Measurements from ENCODE around the gene DMRT1. TPM values are rescaled to one million over a fixed set of nuclear protein-coding genes. Genes with fewer than 3 reads are reported as not detected.
"Not testable (repeated sequence)": the region's sequence is repeated elsewhere in the genome, so short reads cannot be mapped to it uniquely, and the experiment has no call there.

Gene DMRT1
- total RNA-seq, 1 donor from 2014 or later = not detected

DNA sequence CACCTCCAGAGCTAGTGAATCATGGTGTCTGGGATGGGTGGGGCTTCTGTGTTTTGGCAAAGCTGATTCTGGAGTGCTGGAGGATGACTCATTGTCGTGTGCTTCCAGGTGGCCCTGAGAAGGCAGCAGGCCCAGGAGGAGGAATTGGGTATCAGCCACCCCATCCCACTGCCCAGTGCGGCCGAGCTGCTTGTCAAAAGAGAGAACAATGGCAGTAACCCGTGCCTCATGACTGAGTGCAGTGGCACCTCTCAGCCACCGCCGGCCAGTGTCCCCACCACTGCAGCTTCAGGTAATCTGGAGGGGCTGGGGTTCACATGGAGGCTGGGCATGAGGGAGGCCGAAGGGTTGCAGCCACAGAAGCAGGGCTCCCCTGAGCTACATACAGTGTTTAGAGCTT lies 5.4 kb downstream of the DMRT1 start:
- Histone ChIP-seq H3K4me3 (no peak overlapping the region), H3K27me3 (peaks cover 4% of the 10 kb centered on the region)
- intact Hi-C loops (cut with DNase I) = no loop called here

DNA sequence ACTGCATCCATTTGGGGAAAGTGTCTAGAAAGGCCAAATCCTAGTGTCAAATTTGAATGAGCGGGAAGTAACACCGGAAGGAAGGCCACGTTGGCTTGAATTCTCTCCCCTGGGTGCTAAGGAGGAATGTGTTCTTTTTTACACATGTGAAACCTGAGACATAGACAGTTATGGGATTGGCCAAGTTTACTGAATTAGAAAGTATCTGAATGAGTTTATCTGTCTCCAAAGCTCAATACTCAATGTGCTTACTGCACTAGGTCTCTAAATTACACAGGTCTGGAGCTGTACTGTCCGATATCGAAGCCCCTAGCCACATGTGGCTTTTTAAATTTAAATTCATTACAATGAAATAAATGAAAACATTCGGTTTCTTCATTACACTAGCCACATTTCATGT lies 6.0 kb downstream of the DMRT1 start:
- Histone ChIP-seq H3K27ac (no peak overlapping the region), H3K27me3 (peaks cover 3% of the 10 kb centered on the region), H3K4me1 (no peaks in the 10 kb centered on the region), H3K36me3 (no peaks in the 10 kb centered on the region), H3K4me3 (no peak overlapping the region), H3K9me3 (no peaks in the 10 kb centered on the region)
- DNase-seq (ENCODE audit: low spot score in 2 of 2) = no peak
- TF ChIP-seq, protein P1, sequence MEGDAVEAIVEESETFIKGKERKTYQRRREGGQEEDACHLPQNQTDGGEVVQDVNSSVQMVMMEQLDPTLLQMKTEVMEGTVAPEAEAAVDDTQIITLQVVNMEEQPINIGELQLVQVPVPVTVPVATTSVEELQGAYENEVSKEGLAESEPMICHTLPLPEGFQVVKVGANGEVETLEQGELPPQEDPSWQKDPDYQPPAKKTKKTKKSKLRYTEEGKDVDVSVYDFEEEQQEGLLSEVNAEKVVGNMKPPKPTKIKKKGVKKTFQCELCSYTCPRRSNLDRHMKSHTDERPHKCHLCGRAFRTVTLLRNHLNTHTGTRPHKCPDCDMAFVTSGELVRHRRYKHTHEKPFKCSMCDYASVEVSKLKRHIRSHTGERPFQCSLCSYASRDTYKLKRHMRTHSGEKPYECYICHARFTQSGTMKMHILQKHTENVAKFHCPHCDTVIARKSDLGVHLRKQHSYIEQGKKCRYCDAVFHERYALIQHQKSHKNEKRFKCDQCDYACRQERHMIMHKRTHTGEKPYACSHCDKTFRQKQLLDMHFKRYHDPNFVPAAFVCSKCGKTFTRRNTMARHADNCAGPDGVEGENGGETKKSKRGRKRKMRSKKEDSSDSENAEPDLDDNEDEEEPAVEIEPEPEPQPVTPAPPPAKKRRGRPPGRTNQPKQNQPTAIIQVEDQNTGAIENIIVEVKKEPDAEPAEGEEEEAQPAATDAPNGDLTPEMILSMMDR (IDR thresholded peaks at IDR 0.05) = no peak
- intact Hi-C loops (cut with DNase I) = no loop called here

More for the DNA sequence above, 5.4 kb downstream of the DMRT1 start:
- Histone ChIP-seq H3K27ac (no peak overlapping the region), H3K9me3 (no peaks in the 10 kb centered on the region), H3K4me1 (no peaks in the 10 kb centered on the region), H3K36me3 (no peaks in the 10 kb centered on the region)
- TF ChIP-seq, protein P1 (IDR thresholded peaks at IDR 0.05) = no peak
- DNase-seq (ENCODE audit: low spot score in 2 of 2) = no peak

DNA sequence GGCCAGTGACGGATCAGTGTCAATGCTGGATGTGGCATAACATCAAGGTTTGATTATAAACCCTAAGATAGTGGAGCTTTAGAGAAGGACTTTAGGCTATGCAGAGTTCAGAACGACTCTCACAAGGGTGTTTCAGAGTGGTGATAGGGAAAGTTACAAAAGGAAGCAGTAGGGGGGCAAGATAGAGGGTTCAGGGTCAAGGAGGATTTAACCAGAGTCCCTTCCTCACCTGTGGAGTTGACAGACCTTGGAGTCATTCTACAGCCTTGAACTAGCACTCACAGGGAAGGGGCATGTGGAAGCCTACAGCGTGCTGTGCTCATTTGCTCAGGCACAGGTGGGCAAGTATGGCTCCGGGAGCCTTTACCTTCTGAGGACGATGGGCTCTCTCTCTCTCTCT lies 7.9 kb downstream of the DMRT1 start:
- DNase-seq (ENCODE audit: low spot score in 2 of 2) = no peak
- H3K27me3 ChIP-seq = peaks cover 3% of the 10 kb centered on the region
- no peak overlapping the region for H3K27ac ChIP-seq
- H3K9me3 ChIP-seq = no peaks in the 10 kb centered on the region
- intact Hi-C loops (cut with DNase I) = no loop called here
- H3K4me3 ChIP-seq = no peak overlapping the region
- no peaks in the 10 kb centered on the region for H3K36me3 ChIP-seq
- H3K4me1 ChIP-seq = no peaks in the 10 kb centered on the region
- TF ChIP-seq, protein P1 (IDR thresholded peaks at IDR 0.05) = no peak

DNA sequence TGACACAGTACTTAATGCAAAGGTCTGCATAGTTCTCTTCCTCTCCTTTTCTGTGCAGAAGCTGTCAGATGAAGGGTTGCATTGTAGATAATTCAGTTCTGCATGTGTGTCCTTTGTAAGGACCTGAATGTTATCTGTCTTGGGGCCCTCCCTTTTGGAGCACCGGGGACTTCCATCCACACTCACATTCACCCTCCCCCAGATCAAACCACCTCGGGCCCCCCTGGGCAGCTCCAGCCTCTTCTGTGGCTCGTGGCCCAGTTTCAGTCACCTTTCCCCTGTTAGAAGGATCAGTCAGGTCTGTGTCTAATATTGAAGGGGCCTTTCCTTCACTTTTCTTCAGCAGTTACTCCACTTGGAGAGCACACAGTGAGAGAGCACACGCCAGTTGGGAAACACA lies 11.0 kb downstream of the DMRT1 start:
- no peak for DNase-seq (ENCODE audit: low spot score in 2 of 2)
- TF ChIP-seq, protein P1 (IDR thresholded peaks at IDR 0.05) = no peak
- Histone ChIP-seq H3K36me3 (no peaks in the 10 kb centered on the region), H3K9me3 (no peaks in the 10 kb centered on the region), H3K27me3 (no peaks in the 10 kb centered on the region), H3K4me1 (no peaks in the 10 kb centered on the region), H3K27ac (no peak overlapping the region), H3K4me3 (no peak overlapping the region)
- intact Hi-C loops (cut with DNase I) = no loop called here

DNA sequence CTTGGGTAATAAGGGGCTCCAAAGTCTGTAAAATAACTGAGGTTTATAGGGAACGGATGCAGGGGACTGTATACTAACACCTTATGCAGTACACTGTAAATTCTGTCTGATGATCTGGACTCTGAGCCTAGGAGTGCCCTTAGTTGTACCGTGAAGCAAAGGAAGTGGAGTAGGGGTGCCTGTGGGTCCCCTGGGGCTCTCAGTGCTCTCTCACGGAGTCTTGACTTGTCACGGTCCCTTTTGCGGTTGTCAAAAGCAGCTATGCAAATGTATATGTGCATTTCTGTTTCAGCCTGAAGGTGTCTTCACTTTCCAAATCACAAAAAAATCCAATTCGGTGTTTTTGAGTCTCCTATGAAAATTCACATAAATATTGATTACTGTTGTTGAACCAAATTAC lies 17.8 kb downstream of the DMRT1 start:
- Histone ChIP-seq H3K4me1 (no peaks in the 10 kb centered on the region), H3K36me3 (no peaks in the 10 kb centered on the region), H3K27me3 (no peaks in the 10 kb centered on the region), H3K27ac (no peak overlapping the region), H3K4me3 (no peak overlapping the region), H3K9me3 (no peaks in the 10 kb centered on the region)
- no peak for DNase-seq (ENCODE audit: low spot score in 2 of 2)
- intact Hi-C loops (cut with DNase I) = no loop called here
- TF ChIP-seq, protein P1 (IDR thresholded peaks at IDR 0.05) = no peak

DNA sequence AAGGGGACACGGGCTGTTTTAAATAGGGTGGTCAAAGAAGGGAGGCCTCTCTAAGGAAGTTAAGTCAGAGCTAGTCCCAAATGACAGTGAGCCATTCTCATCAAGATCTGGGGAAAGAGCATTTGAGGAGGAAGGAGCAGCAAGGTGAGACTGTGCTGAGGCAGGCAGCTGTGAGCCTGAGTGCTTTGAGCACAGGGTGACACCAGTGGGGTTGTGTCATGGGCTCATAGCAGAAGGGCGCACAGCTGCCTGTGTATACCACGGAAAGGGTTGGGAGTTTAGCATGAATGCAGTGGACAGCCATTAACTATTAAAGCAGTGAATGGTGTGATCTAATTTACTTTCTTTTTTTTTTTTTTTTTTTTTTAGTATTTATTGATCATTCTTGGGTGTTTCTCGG lies 19.2 kb downstream of the DMRT1 start:
- intact Hi-C loops (cut with DNase I) = no loop called here
- TF ChIP-seq, protein P1 (IDR thresholded peaks at IDR 0.05) = no peak
- no peak for DNase-seq (ENCODE audit: low spot score in 2 of 2)
- H3K27ac ChIP-seq = no peak overlapping the region
- no peaks in the 10 kb centered on the region for H3K9me3 ChIP-seq
- no peaks in the 10 kb centered on the region for H3K4me1 ChIP-seq
- H3K27me3 ChIP-seq = no peaks in the 10 kb centered on the region
- no peak overlapping the region for H3K4me3 ChIP-seq
- no peaks in the 10 kb centered on the region for H3K36me3 ChIP-seq

DNA sequence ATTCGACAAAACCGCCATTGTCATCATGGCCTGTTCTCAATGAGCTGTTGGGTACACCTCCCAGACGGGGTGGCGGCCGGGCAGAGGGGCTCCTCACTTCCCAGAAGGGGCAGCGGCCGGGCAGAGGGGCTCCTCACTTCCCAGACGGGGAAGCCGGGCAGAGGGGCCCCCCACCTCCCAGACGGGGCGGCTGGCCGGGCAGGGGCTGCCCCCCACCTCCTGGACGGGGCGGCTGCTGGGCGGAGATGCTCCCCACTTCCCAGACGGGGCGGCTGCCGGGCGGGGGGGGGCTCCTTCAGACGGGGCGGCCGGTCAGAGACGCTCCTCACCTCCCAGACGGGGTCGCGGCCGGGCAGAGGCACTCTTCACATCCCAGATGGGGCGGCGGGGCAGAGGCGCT lies 20.0 kb downstream of the DMRT1 start:
- H3K9me3 ChIP-seq; H3K27me3 ChIP-seq; H3K27ac ChIP-seq; DNase-seq (ENCODE audit: low spot score in 2 of 2); H3K4me1 ChIP-seq; intact Hi-C loops (cut with DNase I); H3K36me3 ChIP-seq; H3K4me3 ChIP-seq: not testable (repeated sequence)
